Stimulated activated CD8-positive, alpha-beta memory T cell treated with anti-CD3 and anti-CD28 coated beads, Interleukin-7, amount 100 ng/mL, for 24 hours (primary cell): ENCODE measurements around the gene C1orf50.
A peak's percentile ranks its signal among the peaks of the same experiment; 100 is the strongest.
"Not testable (repeated sequence)": the region's sequence is repeated elsewhere in the genome, so short reads cannot be mapped to it uniquely, and the experiment has no call there.

Experiments
- DNase-seq: peaks from one replicate; pipeline ENCODE4 v3.0.0-alpha.2; 2020; ENCODE audit warnings: low read depth

The C1orf50 gene

GRCh38 chr1:42801832-42802473 is 34.9 kb downstream of the C1orf50 start:
- DNase-seq: no peak

- no peak for DNase-seq
These were observed 39.1 kb downstream of the C1orf50 start for GRCh38 chr1:42806171-42806570.

- DNase-seq: no peak
These were observed 39.5 kb downstream of the C1orf50 start for GRCh38 chr1:42806593-42806992.

DNA sequence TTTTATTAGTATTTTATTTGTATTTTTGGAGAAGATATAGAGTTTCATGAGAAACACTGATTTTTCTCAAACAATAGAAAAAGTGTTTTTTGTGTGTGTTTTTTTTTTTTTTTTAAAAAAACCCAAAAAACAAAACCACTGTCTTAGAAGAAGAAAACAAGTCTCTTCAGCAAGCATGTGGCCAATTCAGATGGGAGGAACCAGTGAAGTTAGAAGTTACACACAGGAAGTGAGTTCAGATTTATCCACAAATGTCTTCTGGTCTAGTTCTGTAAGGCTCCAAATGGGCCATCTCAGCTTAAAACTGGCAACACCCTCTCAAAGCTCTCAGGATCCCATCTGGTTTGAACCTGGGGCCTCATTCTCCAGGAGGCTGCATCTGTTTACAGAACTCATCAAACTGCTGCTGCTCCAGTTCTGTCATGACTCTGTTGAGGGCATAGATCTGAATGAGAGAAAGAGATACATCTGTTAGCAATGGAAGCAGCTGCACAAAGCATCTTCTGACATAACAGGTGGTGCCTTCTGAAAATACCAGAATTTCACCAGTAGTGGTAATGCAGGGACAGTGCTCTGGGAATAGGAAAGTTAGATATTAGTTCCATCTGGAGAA is 40.1 kb downstream of the C1orf50 start:
- no peak for DNase-seq

DNA sequence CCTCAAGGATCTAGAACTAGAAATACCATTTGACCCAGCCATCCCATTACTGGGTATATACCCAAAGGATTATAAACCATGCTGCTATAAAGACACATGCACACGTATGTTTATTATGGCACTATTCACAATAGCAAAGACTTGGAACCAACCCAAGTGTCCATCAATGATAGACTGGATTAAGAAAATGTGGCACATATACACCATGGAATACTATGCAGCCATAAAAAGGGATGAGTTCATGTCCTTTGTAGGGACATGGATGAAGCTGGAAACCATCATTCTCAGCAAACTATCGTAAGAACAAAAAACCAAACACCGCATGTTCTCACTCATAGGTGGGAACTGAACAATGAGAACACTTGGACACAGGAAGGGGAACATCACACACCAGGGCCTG is 47.8 kb downstream of the C1orf50 start:
- not testable (repeated sequence) for DNase-seq

DNA sequence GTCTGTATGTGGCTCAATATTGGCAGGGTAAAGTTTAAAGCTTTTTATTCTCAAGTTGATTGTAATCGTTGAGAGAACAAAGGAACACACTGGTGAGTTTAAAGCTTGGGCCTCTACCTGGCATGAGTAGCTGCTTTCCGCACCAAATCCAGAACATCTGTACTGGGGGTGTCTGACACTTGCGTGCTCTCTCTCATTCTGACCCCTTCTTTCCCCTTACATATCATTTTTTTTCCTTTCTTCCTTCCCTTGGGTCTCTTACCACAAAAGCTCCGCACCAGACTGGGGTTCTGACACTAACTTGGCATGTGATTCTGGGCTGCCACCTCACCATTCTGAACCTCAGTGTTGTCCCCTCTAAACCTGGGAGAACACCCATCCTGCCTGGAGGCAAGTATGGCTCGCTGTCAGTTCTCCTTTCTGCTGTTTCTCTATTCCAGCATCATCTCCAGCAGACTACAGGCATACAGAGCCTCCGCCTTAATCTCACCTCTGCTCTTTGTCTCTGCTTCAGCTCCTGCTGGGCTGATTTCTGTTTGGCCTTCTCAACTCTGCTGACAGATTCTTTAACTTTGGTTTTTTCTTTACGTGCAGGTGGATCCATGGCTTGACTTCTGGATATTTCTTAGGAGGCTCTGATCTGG is 49.0 kb downstream of the C1orf50 start:
- DNase-seq: no peak

DNA sequence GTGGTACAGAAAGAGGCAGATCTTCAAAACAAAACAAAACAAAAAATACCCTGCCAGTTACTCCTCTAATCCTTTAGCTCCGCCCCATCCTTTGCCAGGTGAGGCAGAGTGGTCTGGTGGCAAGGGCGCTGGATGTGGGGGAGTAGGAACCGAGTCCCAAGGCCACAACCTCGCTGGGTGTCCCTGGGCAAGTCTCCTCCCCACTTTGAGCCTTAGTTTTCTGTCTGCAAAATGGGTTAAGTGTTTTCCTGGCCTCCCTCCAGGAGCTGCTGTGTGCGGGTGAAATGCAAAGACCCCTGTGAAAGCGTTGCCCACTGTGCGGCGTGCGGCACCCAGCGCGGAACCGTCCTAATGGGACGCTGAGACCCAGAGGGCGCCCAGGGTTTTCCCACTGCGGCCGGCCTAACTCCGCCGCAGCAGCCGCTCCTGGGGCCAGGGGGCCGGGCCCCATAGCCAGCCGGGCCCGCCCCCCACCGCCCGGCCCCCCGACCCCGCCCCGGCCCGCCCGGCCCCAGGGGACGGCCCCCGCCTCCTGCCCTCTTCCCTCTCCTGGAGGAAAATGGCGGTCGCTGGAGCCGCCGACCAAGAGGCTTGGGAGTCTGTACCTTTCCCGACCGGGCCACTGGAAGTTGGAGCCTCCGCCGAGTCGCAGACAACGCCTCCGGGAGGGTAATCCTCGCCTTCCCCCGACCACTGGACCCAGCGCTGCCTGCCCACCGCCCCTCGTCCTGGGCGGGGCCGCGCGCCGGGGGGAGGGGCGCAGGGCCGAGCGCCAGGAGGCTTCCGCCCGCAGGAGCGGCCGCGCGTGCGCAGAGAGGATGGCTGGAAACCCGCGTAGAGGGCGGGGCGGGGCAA is 49.8 kb downstream of the C1orf50 start, which contains the start of the genes ERMAP and SVBP:
Gene ERMAP, plus strand, starts transcription at position 538 of the 855 bp plus-strand sequence. CDS start 13,327 bp downstream, outside the sequence.
Gene SVBP, minus strand, starts transcription at position 813 of the 855 bp plus-strand sequence. CDS start 853 bp downstream, outside the sequence.
- peak; percentile 86 for DNase-seq

DNA sequence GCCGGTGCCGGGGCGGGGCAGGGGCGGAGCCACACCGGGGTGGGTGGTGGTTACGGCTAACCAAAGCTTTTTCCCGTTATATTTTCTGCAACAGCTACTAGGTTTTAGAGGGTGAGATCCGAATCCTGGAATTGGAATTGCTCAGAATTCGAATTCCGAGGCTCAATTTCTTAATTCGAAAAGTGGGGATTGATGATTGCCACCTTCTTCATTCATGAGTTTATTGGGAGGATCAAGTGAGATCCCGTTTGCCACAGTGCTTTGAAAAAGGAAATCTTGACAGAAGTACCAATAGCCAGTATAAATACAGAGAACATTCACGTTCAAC is 50.4 kb downstream of the C1orf50 start:
- no peak for DNase-seq

DNA sequence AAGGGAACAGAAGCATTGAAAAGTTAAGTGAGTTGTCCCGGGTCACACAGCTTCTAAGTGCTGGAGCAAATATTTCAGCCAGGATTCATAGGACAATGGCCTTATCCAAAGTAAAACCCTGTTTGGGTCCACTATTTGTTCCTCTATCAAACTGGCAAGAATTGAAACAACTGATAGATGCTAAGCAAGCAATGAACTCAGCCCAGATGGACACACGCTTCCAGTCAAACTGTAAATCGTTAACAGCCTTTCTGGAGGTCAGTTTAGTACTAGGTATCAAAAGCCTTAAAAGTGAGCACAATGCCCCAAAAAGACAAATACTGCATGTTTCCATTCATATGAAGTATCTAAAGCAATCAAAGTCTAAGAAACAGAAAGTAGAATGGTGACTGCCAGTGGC is 50.9 kb downstream of the C1orf50 start:
- no peak for DNase-seq

DNA sequence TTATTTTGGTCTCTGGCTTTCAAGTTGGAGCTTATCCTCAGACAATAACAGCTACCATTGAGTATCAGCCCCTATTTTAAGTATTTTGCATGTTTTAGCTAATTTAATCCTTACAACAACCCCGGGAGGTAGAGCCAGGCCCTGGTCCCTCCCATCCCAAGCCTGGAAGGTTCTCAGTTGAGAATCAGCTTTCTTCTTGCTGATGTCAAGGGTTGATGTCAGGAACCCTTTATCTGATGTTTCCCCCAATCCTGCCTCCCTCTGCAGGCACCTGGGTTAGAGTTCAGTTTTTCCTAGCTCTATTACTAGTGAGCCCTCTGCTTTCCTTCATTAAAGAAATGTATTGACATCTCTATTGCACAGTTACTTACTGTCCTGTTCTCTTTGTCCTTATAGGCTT is 53.8 kb downstream of the C1orf50 start:
- no peak for DNase-seq

GRCh38 chr1:42821690-42822089 is 54.6 kb downstream of the C1orf50 start:
- DNase-seq: no peak

GRCh38 chr1:42822800-42823392 is 55.8 kb downstream of the C1orf50 start:
- DNase-seq: no peak

GRCh38 chr1:42824481-42825035 is 57.5 kb downstream of the C1orf50 start:
- no peak for DNase-seq

DNA sequence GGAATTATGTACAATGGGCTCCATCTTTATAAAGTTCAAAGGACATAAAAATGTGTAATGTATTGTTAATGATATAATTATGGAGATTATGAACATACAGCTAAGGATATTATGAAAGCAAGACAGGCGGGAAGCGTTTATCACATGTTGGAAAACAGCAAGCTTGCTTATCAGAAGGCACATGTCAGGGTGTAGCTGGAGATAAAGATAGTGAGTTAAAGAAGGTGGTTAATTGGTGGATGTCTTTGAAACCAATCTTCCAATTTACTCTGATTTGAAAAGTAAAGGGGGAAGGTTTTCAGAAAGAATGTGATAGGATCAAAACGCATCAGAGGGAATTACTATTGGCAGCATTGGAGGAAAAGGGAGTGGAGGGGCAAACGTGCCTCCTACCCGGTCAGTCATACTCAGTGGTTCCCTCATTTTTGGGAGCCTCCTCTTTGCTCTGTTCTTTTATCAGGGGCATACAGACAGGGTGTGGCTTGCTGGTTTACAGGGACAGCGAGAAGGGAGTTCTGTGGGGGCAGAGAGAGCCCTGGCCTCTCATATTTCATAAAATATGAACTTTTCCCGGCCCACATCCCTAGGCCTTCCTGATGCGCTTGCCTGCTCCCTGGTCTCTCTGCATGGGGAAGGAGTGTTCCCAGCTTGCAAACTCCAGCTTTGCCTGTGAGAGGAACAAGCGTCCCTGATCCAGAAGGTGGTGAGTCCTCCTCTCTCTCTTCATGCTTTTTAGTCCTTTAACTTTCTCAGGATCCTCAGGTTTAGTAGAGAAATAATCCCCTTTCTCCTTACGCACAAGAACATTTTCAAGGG is 58.2 kb downstream of the C1orf50 start:
- DNase-seq: no peak
